ENCODE measurements around the gene YIF1B. TPM values are rescaled to one million over a fixed set of nuclear protein-coding genes. Genes with fewer than 3 reads are reported as not detected.
A peak's percentile ranks its signal among the peaks of the same experiment; 100 is the strongest.

The YIF1B gene
- total and polyA plus RNA-seq, 9 of the 15 experiments (the other 6 are each of a cell fraction or from before 2014, with no cell fraction given) = 8.5 to 586 (median 323) TPM

GRCh38 chr19:38304352-38304865, 11.3 kb downstream of the YIF1B start (continued):
- peak; percentile 7 for TF ChIP-seq E2F8 (IDR thresholded peaks at IDR 0.05; ENCODE audit: low read depth, partially characterized antibody)
- no peak for TF ChIP-seq TAF9B (IDR thresholded peaks at IDR 0.05; ENCODE audit: partially characterized antibody)
- peak; percentile 53 for TF ChIP-seq FIP1L1 (IDR thresholded peaks at IDR 0.05; ENCODE audit: low read depth, low read length, poor library complexity, severe bottlenecking)
- no peak for TF ChIP-seq ZNF274 (IDR thresholded peaks at IDR 0.05; ENCODE audit: borderline replicate concordance, low read depth, low read length)
- 0 out of 2 replicates have a peak, but pooled peaks have one; percentile 28 for TF ChIP-seq CBFB (CRISPR knock-in tag; IDR thresholded peaks at IDR 0.05)
- no peak for TF ChIP-seq BDP1 (IDR thresholded peaks at IDR 0.05; ENCODE audit: insufficient read depth, insufficient read length)
- no peak for TF ChIP-seq PHB2 (IDR thresholded peaks at IDR 0.05; ENCODE audit: low read depth)
- no peak for TF ChIP-seq KHSRP (IDR thresholded peaks at IDR 0.05)
- no peak for TF ChIP-seq SOX6 (IDR thresholded peaks at IDR 0.05)
- no peak for TF ChIP-seq BCLAF1 (IDR thresholded peaks at IDR 0.05; ENCODE audit: borderline replicate concordance in 1 of 2, control insufficient read depth in 1 of 2, low read depth in 2 of 2, low read length in 1 of 2)
- no peak for TF ChIP-seq ZNF431 (CRISPR knock-in tag; IDR thresholded peaks at IDR 0.05)
- no peak for TF ChIP-seq HNRNPH1 (optimal IDR thresholded peaks at IDR 0.05; ENCODE audit: low read depth, low read length)
- no peak for TF ChIP-seq TSHZ1 (CRISPR knock-in tag; IDR thresholded peaks at IDR 0.05)
- no peak for TF ChIP-seq CREM (IDR thresholded peaks at IDR 0.05; ENCODE audit: low read depth)
- peak; percentile 64 for TF ChIP-seq RBFOX2 (IDR thresholded peaks at IDR 0.05; ENCODE audit: low read depth, low read length)
- peak; percentile 75 for TF ChIP-seq POLR2A (conservative IDR thresholded peaks at IDR 0.05)
- no peak for TF ChIP-seq TAF1 (IDR thresholded peaks at IDR 0.05; ENCODE audit: control insufficient read depth, extremely low read depth, insufficient read depth, low read length, severe bottlenecking)
- no peak for TF ChIP-seq NR4A1 (CRISPR knock-in tag; IDR thresholded peaks at IDR 0.05)
- TF ChIP-seq NR4A1 (tag; IDR thresholded peaks at IDR 0.05) = no peak

Data from K562 (cell line).